Mesenchymal stem cell (in vitro differentiated cells and primary cell): ENCODE results near the gene FTO.

Experiments used
- DNase-seq: peaks from one replicate; pipeline ENCODE4 v3.0.0-alpha.2; 2013
- H2AFZ ChIP-seq: one replicate; pipeline ENCODE4 v1.6.1; 2013; ENCODE audit warnings: low read depth, mild to moderate bottlenecking, control low read depth, inconsistent platforms, low read length, moderate library complexity
- H2AK5ac ChIP-seq: 2 replicates; pipeline ENCODE4 v1.6.1; 2013; ENCODE audit warnings: low read length, moderate library complexity, mild to moderate bottlenecking, inconsistent platforms; ENCODE audit not compliant: severe bottlenecking
- H2BK120ac ChIP-seq: one replicate; pipeline ENCODE4 v1.6.1; 2013; ENCODE audit warnings: low read depth, mild to moderate bottlenecking, inconsistent platforms, low read length, moderate library complexity
- H2BK12ac ChIP-seq, 2 experiments: one replicate each; pipeline ENCODE4 v1.6.1; 2013; ENCODE audit warnings: inconsistent platforms in 2 of 2, low read length in 2 of 2, mild to moderate bottlenecking in 2 of 2, moderate library complexity in 2 of 2, control low read depth in 1 of 2
- H2BK15ac ChIP-seq: one replicate; pipeline ENCODE4 v1.6.1; 2013; ENCODE audit warnings: mild to moderate bottlenecking, low read depth, inconsistent platforms; ENCODE audit not compliant: poor library complexity, severe bottlenecking
- H2BK5ac ChIP-seq: 2 replicates; pipeline ENCODE4 v1.6.1; 2013; ENCODE audit warnings: low read depth, mild to moderate bottlenecking, low read length, control low read depth, inconsistent platforms; ENCODE audit not compliant: poor library complexity, severe bottlenecking
- H3K14ac ChIP-seq, 2 experiments: one replicate each; pipeline ENCODE4 v1.6.1; 2013; ENCODE audit warnings: inconsistent platforms in 2 of 2, low read length in 2 of 2, control low read depth in 1 of 2, mild to moderate bottlenecking in 1 of 2, moderate library complexity in 1 of 2
- H3K18ac ChIP-seq, 2 experiments: one replicate each; pipeline ENCODE4 v1.6.1; 2013; ENCODE audit warnings: inconsistent platforms in 2 of 2, low read length in 2 of 2, control low read depth in 1 of 2, low read depth in 1 of 2, mild to moderate bottlenecking in 1 of 2
- H3K23ac ChIP-seq, 2 experiments: one replicate each; pipeline ENCODE4 v1.6.1; 2013; ENCODE audit warnings: inconsistent platforms in 2 of 2, low read length in 2 of 2, mild to moderate bottlenecking in 2 of 2, moderate library complexity in 2 of 2, control low read depth in 1 of 2
- H3K27ac ChIP-seq: 2 replicates; pipeline ENCODE4 v1.5.1; 2013; ENCODE audit warnings: mild to moderate bottlenecking, moderate library complexity, low read length, control low read depth, inconsistent platforms; ENCODE audit not compliant: poor library complexity, severe bottlenecking
- H3K27me3 ChIP-seq, 2 experiments: 2 replicates each; pipeline versions ENCODE4 v1.6.1 to v1.7.0; 2013; ENCODE audit warnings: low read length in 2 of 2, mild to moderate bottlenecking in 2 of 2, moderate library complexity in 2 of 2, control low read depth in 1 of 2, inconsistent platforms in 1 of 2; ENCODE audit not compliant: control insufficient read depth in 1 of 2, insufficient read depth in 1 of 2
- H3K36me3 ChIP-seq, 2 experiments: 2 replicates each; pipeline versions ENCODE4 v1.6.1 to v1.7.0; 2013; ENCODE audit warnings: low read length in 2 of 2, control low read depth in 1 of 2, inconsistent platforms in 1 of 2, low read depth in 1 of 2, mild to moderate bottlenecking in 1 of 2; ENCODE audit not compliant: insufficient read depth in 2 of 2, control insufficient read depth in 1 of 2
- H3K4ac ChIP-seq, 2 experiments: one replicate each; pipeline ENCODE4 v1.6.1; 2013; ENCODE audit warnings: inconsistent platforms in 2 of 2, low read length in 2 of 2, mild to moderate bottlenecking in 2 of 2, moderate library complexity in 2 of 2, control low read depth in 1 of 2, low read depth in 1 of 2
- H3K4me1 ChIP-seq: 2 replicates; pipeline ENCODE4 v1.6.1; 2013; ENCODE audit warnings: low read depth, low read length, control low read depth; ENCODE audit not compliant: control insufficient read depth, insufficient read depth
- H3K4me2 ChIP-seq: 2 replicates; pipeline ENCODE4 v1.6.1; 2013; ENCODE audit warnings: low read length, mild to moderate bottlenecking, inconsistent platforms; ENCODE audit not compliant: poor library complexity, severe bottlenecking
- H3K4me3 ChIP-seq, 2 experiments: 2 replicates each; pipeline versions ENCODE4 v1.5.1 to v1.7.0; 2013; ENCODE audit warnings: low read length in 2 of 2, mild to moderate bottlenecking in 2 of 2, control low read depth in 1 of 2, low read depth in 1 of 2; ENCODE audit not compliant: insufficient read depth in 1 of 2
- H3K79me1 ChIP-seq: replicated peaks from 2 replicates; pipeline ENCODE4 v1.6.1; 2013; ENCODE audit warnings: mild to moderate bottlenecking, control low read depth, low read length, inconsistent platforms; ENCODE audit not compliant: poor library complexity, severe bottlenecking
- H3K9ac ChIP-seq: 2 replicates; pipeline ENCODE4 v1.7.0; 2013; ENCODE audit warnings: mild to moderate bottlenecking, low read length, moderate library complexity
- H3K9me3 ChIP-seq: 2 replicates; pipeline ENCODE4 v1.7.0; 2013; ENCODE audit warnings: mild to moderate bottlenecking, low read length; ENCODE audit not compliant: control insufficient read depth
- H4K8ac ChIP-seq: one replicate; pipeline ENCODE4 v1.6.1; 2013; ENCODE audit warnings: inconsistent platforms, mild to moderate bottlenecking, low read length, moderate library complexity
- H4K91ac ChIP-seq: one replicate; pipeline ENCODE4 v1.6.1; 2013; ENCODE audit warnings: mild to moderate bottlenecking, low read length, inconsistent platforms
- WGBS: methylation state at CpG from one replicate; pipeline ENCODE4 v1.1.7; 2013; ENCODE audit warnings: mixed read lengths; 5-methylcytosine and 5-hydroxymethylcytosine counted together

FTO gene

GRCh38 chr16:53704445-53704813 is 473 bp downstream of the FTO start:
- DNase-seq, result no peak
- Histone ChIP-seq H3K27ac (no peak overlapping the region), H3K4me1 (peaks cover 2% of the 10 kb centered on the region), H2AFZ (peak overlapping the region; percentile 59), H2BK5ac (no peak overlapping the region), H3K9me3 (no peaks in the 10 kb centered on the region), H3K14ac (peak overlapping the region in 1 of 2 experiments; percentile 23), H3K4me2 (peak overlapping the region; percentile 82), H3K9ac (peak overlapping the region; percentile 93), H3K36me3 (peaks cover 0 to 9% of the 10 kb centered on the region in 2 experiments), H4K8ac (no peak overlapping the region), H4K91ac (no peak overlapping the region), H3K4ac (peak overlapping the region; percentile 26 to 46), H3K4me3 (peak overlapping the region; percentile 70 to 93), H2BK12ac (no peak overlapping the region), H2BK15ac (no peak overlapping the region), H2AK5ac (peak overlapping the region; percentile 35), H2BK120ac (no peak overlapping the region), H3K18ac (peak overlapping the region; percentile 29 to 73), H3K79me1 (peaks cover 17% of the 10 kb centered on the region), H3K23ac (no peak overlapping the region), H3K27me3 (no peaks in the 10 kb centered on the region)
- WGBS, result 45% methylated on average over 6 of the region's 6 CpGs

- no peak overlapping the region for H3K4me2 ChIP-seq
- H3K18ac ChIP-seq, result no peak overlapping the region
- H2BK15ac ChIP-seq, result no peak overlapping the region
- no peak overlapping the region for H3K9ac ChIP-seq
- H3K9me3 ChIP-seq, result no peaks in the 10 kb centered on the region
- no peak overlapping the region for H3K27ac ChIP-seq
- H3K27me3 ChIP-seq, result no peaks in the 10 kb centered on the region
- peaks cover 19% of the 10 kb centered on the region for H3K79me1 ChIP-seq
- H4K8ac ChIP-seq, result no peak overlapping the region
- H2BK5ac ChIP-seq, result no peak overlapping the region
- H2BK12ac ChIP-seq, result no peak overlapping the region
- H3K4me3 ChIP-seq, result no peak overlapping the region
- H2BK120ac ChIP-seq, result no peak overlapping the region
- H3K23ac ChIP-seq, result no peak overlapping the region
- H3K4ac ChIP-seq, result no peak overlapping the region
- no peak overlapping the region for H4K91ac ChIP-seq
- no peak overlapping the region for H2AFZ ChIP-seq
- no peak overlapping the region for H3K14ac ChIP-seq
- DNase-seq, result no peak
- H3K36me3 ChIP-seq, result peaks cover 0 to 3% of the 10 kb centered on the region in 2 experiments
- H2AK5ac ChIP-seq, result no peak overlapping the region
- WGBS, result 93% methylated on average over 3 of the region's 3 CpGs
- H3K4me1 ChIP-seq, result peaks cover 2% of the 10 kb centered on the region
Observed at GRCh38 chr16:53707671-53708070, 3.7 kb downstream of the FTO start.

DNA sequence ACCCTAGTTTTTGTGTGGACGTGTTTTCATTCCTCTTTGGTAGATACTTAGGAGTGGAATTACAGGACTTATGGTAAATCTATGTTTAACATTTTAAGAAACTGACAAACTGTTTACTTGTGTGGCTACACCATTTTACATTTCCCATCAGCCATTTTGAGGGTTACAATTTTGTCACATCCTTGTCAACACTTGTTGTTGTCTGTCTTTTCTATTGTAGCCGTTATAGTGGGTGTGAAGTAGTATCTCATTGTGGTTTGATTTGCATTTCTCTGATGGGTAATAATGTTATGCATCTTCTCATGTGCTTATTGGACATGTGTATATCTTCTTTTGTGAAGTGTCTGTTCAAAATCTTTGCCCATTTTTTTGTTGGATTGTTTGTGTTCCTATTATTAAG is 4.5 kb downstream of the FTO start:
- Histone ChIP-seq H2BK12ac (no peak overlapping the region), H3K14ac (no peak overlapping the region), H2BK120ac (no peak overlapping the region), H3K23ac (no peak overlapping the region), H3K4me3 (no peak overlapping the region), H3K27me3 (no peaks in the 10 kb centered on the region), H3K4me2 (no peak overlapping the region), H3K36me3 (peaks cover 0 to 3% of the 10 kb centered on the region in 2 experiments), H3K9me3 (no peaks in the 10 kb centered on the region), H4K91ac (no peak overlapping the region), H2AK5ac (no peak overlapping the region), H3K9ac (no peak overlapping the region), H4K8ac (no peak overlapping the region), H3K4ac (no peak overlapping the region), H2BK15ac (no peak overlapping the region), H2BK5ac (no peak overlapping the region), H3K27ac (no peak overlapping the region), H3K18ac (no peak overlapping the region), H3K4me1 (peaks cover under 1% of the 10 kb centered on the region), H3K79me1 (peaks cover 17% of the 10 kb centered on the region), H2AFZ (no peak overlapping the region)
- DNase-seq, result no peak
- WGBS, result 96% methylated on average over 2 of the region's 2 CpGs

DNA sequence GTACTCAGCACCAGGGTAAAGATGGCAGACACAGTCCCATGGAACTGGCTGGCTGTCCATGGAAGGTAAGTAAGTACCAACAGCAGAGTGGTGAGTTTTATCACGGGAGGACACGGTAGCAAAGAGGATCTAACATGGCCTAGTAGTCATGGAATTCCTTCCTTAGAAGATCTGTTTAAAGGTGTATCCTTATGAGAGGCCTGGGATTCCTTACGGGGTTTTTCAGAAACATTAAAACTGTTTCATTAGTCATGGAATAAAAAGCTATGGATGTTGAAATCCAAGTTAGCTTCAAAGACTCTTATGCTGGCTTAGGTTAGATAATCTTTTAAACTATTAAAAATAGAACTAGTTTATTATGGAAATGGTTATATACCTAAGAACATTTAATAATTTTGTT is 7.4 kb downstream of the FTO start:
- DNase-seq, result no peak
- H4K91ac ChIP-seq, result no peak overlapping the region
- no peaks in the 10 kb centered on the region for H3K27me3 ChIP-seq
- no peak overlapping the region for H3K4ac ChIP-seq
- H2BK5ac ChIP-seq, result no peak overlapping the region
- H3K4me2 ChIP-seq, result no peak overlapping the region
- no peak overlapping the region for H2BK120ac ChIP-seq
- H2AFZ ChIP-seq, result no peak overlapping the region
- H3K14ac ChIP-seq, result no peak overlapping the region
- 97% methylated on average over 3 of the region's 3 CpGs for WGBS
- H3K4me3 ChIP-seq, result no peak overlapping the region
- H3K4me1 ChIP-seq, result no peaks in the 10 kb centered on the region
- no peak overlapping the region for H2BK15ac ChIP-seq
- H3K9ac ChIP-seq, result no peak overlapping the region
- peaks cover 15% of the 10 kb centered on the region for H3K79me1 ChIP-seq
- H3K27ac ChIP-seq, result no peak overlapping the region
- H4K8ac ChIP-seq, result no peak overlapping the region
- no peak overlapping the region for H2BK12ac ChIP-seq
- no peak overlapping the region for H2AK5ac ChIP-seq
- peaks cover 0 to 3% of the 10 kb centered on the region in 2 experiments for H3K36me3 ChIP-seq
- no peak overlapping the region for H3K18ac ChIP-seq
- H3K9me3 ChIP-seq, result no peaks in the 10 kb centered on the region
- no peak overlapping the region for H3K23ac ChIP-seq
